ENCODE measurements around the gene SHISA5.

DNA sequence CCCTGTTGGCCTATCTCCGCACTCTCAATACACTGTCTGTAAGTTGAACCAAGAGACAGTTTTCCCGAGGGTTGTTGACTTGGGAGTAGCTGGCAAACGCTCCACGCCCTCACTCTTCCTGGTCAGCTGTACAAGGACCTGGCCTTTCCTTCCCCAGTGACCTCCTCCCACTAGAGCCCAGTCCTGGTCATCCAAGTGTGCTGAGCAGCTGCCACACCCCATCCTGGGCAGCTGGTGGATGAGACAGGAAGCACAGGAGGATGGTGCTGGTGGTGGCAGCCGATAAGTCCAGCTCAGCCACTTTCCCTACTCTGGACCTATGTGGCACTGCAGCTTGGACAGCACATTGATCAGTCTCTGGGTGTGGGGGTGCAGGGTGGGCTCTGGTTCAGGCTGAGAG lies 32.8 kb upstream of the SHISA5 start:
- TF ChIP-seq, protein P1, sequence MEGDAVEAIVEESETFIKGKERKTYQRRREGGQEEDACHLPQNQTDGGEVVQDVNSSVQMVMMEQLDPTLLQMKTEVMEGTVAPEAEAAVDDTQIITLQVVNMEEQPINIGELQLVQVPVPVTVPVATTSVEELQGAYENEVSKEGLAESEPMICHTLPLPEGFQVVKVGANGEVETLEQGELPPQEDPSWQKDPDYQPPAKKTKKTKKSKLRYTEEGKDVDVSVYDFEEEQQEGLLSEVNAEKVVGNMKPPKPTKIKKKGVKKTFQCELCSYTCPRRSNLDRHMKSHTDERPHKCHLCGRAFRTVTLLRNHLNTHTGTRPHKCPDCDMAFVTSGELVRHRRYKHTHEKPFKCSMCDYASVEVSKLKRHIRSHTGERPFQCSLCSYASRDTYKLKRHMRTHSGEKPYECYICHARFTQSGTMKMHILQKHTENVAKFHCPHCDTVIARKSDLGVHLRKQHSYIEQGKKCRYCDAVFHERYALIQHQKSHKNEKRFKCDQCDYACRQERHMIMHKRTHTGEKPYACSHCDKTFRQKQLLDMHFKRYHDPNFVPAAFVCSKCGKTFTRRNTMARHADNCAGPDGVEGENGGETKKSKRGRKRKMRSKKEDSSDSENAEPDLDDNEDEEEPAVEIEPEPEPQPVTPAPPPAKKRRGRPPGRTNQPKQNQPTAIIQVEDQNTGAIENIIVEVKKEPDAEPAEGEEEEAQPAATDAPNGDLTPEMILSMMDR (IDR thresholded peaks at IDR 0.05): no peak
- no peak for TF ChIP-seq POLR2A (IDR thresholded peaks at IDR 0.05)

Measured in testis (tissue), 2 donors.